Caco-2 (cell line): ENCODE measurements around the gene CRTC1. TPM values are rescaled to one million over a fixed set of nuclear protein-coding genes. Genes with fewer than 3 reads are reported as not detected.

ENCODE experiments used
- BruUV-seq: library from RNA; stranded (reverse); fragments of 400-500 nt; replicated peaks from 2 replicates; lab custom pipeline; 2021; lab: Mats Ljungman, UMichigan
- CTCF ChIA-PET: fragments of 300-600 bp; sonication (Branson Sonifier 250); formaldehyde crosslinking; loops from one replicate; lab custom pipeline; 2022; ENCODE audit warnings: antibody characterized with exemption; lab: Charles Lee
- POLR2A ChIA-PET: fragments of 300-600 bp; sonication (Branson Sonifier 250); formaldehyde crosslinking; loops from one replicate; lab custom pipeline; 2022; ENCODE audit warnings: antibody characterized with exemption; lab: Charles Lee
- DNase-seq, 2 experiments: peaks; one replicate each; pipeline versions ENCODE4 v3.0.0 to v3.0.0-alpha.2; 2020 to 2022
- H3K27me3 ChIP-seq: replicated peaks from 2 replicates; pipeline ENCODE4 v1.6.0; 2011; ENCODE audit warnings: low read length; ENCODE audit not compliant: control insufficient read depth, insufficient read depth
- H3K36me3 ChIP-seq: 2 replicates; pipeline ENCODE4 v1.5.1; 2011; ENCODE audit warnings: low read length; ENCODE audit not compliant: control insufficient read depth, insufficient read depth
- H3K4me1 ChIP-seq: fragments of 250-450 bp; sonication (Bioruptor Pico); 2 replicates; pipeline ENCODE4 v1.5.1; 2020; ENCODE audit warnings: mild to moderate bottlenecking
- H3K4me3 ChIP-seq: 2 replicates; pipeline ENCODE4 v1.5.1; 2011; ENCODE audit warnings: low read depth, mild to moderate bottlenecking, control low read depth, low read length
- H3K9me3 ChIP-seq: fragments of 250-450 bp; sonication (Bioruptor Pico); 2 replicates; pipeline ENCODE4 v1.5.1; 2020; ENCODE audit warnings: mild to moderate bottlenecking, moderate library complexity
- H3K27ac Mint-ChIP-seq: one replicate; pipeline ENCODE4 v1.8.0; 2022; ENCODE audit warnings: mixed read lengths; ENCODE audit not compliant: unreplicated experiment
- H3K27me3 Mint-ChIP-seq: one replicate; pipeline ENCODE4 v1.8.0; 2022; ENCODE audit warnings: mixed read lengths; ENCODE audit not compliant: insufficient read depth, unreplicated experiment
- H3K36me3 Mint-ChIP-seq: one replicate; pipeline ENCODE4 v1.8.0; 2022; ENCODE audit warnings: mild to moderate bottlenecking, mixed read lengths; ENCODE audit not compliant: insufficient read depth, unreplicated experiment
- H3K4me1 Mint-ChIP-seq: one replicate; pipeline ENCODE4 v1.8.0; 2022; ENCODE audit warnings: low read depth, mixed read lengths; ENCODE audit not compliant: unreplicated experiment
- H3K4me3 Mint-ChIP-seq: one replicate; pipeline ENCODE4 v1.8.0; 2022; ENCODE audit warnings: mild to moderate bottlenecking, moderate library complexity, mixed read lengths; ENCODE audit not compliant: unreplicated experiment
- H3K9me3 Mint-ChIP-seq: one replicate; pipeline ENCODE4 v1.8.0; 2022; ENCODE audit warnings: mixed read lengths; ENCODE audit not compliant: unreplicated experiment
- CTCF ChIP-seq, 2 experiments: fragments of 200-600 bp in 1 of 2; IDR thresholded peaks; 1 replicate in 1 of 2; 2 replicates in 1 of 2; pipeline versions ENCODE4 v1.5.1 to v1.8.0; 2011 to 2022; ENCODE audit warnings: antibody characterized with exemption in 1 of 2, control low read depth in 1 of 2, inconsistent platforms in 1 of 2, low read depth in 1 of 2, low read length in 1 of 2, mild to moderate bottlenecking in 1 of 2, moderate library complexity in 1 of 2; ENCODE audit not compliant: insufficient read depth in 1 of 2, severe bottlenecking in 1 of 2, unreplicated experiment in 1 of 2
- intact Hi-C: fragments of 100-400 bp; cut with micrococcal nuclease; formaldehyde crosslinking; loops from one replicate; pipeline ENCODE4 v1.10.0; 2022; ENCODE audit not compliant: unreplicated experiment
- total RNA-seq: library from RNA; stranded (reverse); gene quantifications from 2 replicates; pipeline ENCODE4 v1.2.3, GENCODE V29; 2022

The CRTC1 gene
- total RNA-seq, 1 experiment from 2014 or later: 13.8 TPM

GRCh38 chr19:18741124-18742121 is 57.9 kb downstream of the CRTC1 start:
- Mint-ChIP-seq H3K9me3 (no peaks in the 10 kb centered on the region), H3K4me1 (peaks cover 23% of the 10 kb centered on the region), H3K4me3 (peak overlapping the region; percentile 59), H3K27me3 (no peaks in the 10 kb centered on the region), H3K36me3 (peaks cover 12% of the 10 kb centered on the region), H3K27ac (peak overlapping the region; percentile 94)
- no TSS peak for BruUV-seq
- TF ChIP-seq CTCF (IDR thresholded peaks at IDR 0.05; ENCODE audit: insufficient read depth in 1 of 2, low read depth in 1 of 2, low read length in 1 of 2, severe bottlenecking in 1 of 2, unreplicated experiment in 1 of 2): no peak
- DNase-seq: no peak
- no peaks in the 10 kb centered on the region for H3K36me3 ChIP-seq
- ChIA-PET CTCF (interaction anchor here (1.8 kb wide), 1 partner anchor 152 kb away, joined by 6 read pairs; no protein-coding TSS in a partner anchor), POLR2A (interaction anchor here (0.8 kb wide), 1 partner anchor 178 kb away, joined by 4 read pairs; the partner anchor contains the start of genes COPE and DDX49)
- no peak overlapping the region for H3K4me3 ChIP-seq
- peaks cover 73% of the 10 kb centered on the region for H3K4me1 ChIP-seq
- H3K9me3 ChIP-seq: no peaks in the 10 kb centered on the region
- intact Hi-C loops: no loop called here
- no peaks in the 10 kb centered on the region for H3K27me3 ChIP-seq

GRCh38 chr19:18742324-18742723 is 58.8 kb downstream of the CRTC1 start:
- BruUV-seq: no TSS peak
- Mint-ChIP-seq H3K27ac (peak overlapping the region; percentile 94), H3K27me3 (no peaks in the 10 kb centered on the region), H3K9me3 (no peaks in the 10 kb centered on the region), H3K36me3 (peaks cover 12% of the 10 kb centered on the region), H3K4me3 (no peak overlapping the region), H3K4me1 (peaks cover 23% of the 10 kb centered on the region)
- POLR2A ChIA-PET: no interaction called here
- DNase-seq: no peak
- Histone ChIP-seq H3K36me3 (no peaks in the 10 kb centered on the region), H3K4me1 (peaks cover 66% of the 10 kb centered on the region), H3K9me3 (no peaks in the 10 kb centered on the region), H3K27me3 (no peaks in the 10 kb centered on the region), H3K4me3 (no peak overlapping the region)
- intact Hi-C loops: no loop called here
- CTCF ChIA-PET: interaction anchor here (0.5 to 0.8 kb wide), 2 partner anchors 29 to 149 kb away, joined by 3 read pairs; no protein-coding TSS in a partner anchor
- TF ChIP-seq CTCF (IDR thresholded peaks at IDR 0.05; ENCODE audit: insufficient read depth in 1 of 2, low read depth in 1 of 2, low read length in 1 of 2, severe bottlenecking in 1 of 2, unreplicated experiment in 1 of 2): no peak
